DMS53 treated with DMSO at 0.1 percent for 48 hours (cell line): ENCODE data around the gene GPRASP3.
"Not testable (repeated sequence)": the region's sequence is repeated elsewhere in the genome, so short reads cannot be mapped to it uniquely, and the experiment has no call there.

ENCODE experiments used
- DNase-seq: peaks from one replicate; lab custom pipeline; 2025; ENCODE audit not compliant: unreplicated experiment; lab: John Stamatoyannopoulos, UW

The GPRASP3 gene, protein sequence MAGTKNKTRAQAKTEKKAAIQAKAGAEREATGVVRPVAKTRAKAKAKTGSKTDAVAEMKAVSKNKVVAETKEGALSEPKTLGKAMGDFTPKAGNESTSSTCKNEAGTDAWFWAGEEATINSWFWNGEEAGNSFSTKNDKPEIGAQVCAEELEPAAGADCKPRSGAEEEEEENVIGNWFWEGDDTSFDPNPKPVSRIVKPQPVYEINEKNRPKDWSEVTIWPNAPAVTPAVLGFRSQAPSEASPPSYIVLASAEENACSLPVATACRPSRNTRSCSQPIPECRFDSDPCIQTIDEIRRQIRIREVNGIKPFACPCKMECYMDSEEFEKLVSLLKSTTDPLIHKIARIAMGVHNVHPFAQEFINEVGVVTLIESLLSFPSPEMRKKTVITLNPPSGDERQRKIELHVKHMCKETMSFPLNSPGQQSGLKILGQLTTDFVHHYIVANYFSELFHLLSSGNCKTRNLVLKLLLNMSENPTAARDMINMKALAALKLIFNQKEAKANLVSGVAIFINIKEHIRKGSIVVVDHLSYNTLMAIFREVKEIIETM

DNA sequence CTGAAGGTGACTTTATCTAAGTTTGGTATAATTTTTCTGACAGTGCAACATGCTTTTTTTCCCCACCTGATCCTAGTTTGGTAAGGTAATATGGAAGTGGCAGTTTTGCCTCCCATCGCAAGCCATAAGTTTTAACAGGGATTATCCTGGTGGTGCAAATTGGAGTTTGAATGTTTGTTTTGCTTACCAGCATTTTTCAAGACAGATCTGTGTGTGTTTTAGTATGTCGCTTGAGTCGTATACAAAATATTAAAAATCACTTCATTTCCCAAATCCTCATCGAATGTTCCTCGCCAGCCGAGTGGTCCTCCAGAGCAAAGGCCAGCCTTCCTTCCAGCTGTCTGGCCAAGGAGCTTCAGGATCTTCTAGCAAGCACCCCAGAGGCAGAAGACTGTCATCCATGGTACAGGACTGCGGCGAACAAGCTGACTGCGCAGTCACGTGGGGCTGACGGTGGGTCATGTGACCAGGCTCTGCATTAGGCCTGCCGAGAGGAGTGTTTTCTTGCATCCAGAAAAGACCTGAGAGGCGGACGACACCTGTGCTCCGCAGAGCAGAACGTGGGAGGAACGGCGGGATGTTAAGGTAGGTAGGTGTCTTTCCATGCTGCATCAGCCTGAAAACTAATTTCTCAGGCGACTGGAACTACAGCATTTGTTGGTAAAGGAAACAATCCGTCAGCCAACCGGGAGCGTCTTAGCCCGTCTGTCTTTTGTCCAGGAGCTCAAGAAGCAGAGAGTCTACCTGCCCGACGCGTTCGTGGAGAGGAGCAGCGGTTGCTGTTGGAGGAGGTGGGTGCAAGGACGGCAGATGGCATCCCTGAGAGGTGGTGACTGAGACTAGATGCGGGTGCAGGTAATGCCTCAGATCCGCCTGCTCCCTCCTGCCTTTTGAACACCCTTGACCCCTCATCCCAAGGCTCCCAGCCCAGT is at the start of gene GPRASP3:
Gene GPRASP3, plus strand, starts transcription at position 507 of the 932 bp plus-strand sequence. CDS start 28,253 bp downstream, outside the sequence.
- no peak for DNase-seq

DNA sequence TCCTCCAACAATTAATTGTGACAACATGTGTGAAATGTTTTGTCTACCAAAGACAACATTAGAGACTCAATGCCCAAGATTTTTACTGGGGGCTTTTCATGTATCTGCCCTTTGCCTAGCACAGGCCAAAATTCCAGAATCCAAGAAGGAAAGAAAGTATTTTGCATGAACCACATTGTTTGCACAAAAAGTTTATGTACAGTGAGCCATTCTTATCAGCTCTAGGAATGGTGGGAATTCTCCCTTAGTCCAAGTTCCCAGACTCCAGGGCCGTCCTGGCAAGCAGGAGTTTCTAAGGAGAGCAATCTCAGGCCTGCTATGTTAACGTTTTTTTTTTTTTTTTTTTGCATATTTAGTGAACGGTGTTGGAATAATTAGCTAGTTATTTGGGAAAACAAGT is 47.7 kb upstream of the GPRASP3 start:
- no peak for DNase-seq

DNA sequence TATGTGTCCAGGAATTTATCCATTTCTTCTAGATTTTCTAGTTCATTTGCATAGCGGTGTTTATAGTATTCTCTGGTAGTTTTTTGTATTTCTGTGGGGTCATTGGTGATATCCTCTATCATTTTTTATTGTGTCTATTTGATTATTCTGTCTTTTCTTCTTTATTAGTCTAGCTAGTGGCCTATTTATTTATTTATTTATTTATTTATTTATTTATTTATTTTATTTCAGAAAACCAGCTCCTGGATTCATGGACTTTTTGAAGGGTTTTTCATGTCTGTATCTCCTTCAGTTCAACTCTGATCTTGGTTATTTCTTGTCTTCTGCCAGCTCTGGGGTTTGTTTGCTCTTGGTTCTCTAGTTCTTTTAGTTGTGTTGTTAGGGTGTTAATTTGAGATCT is 43.1 kb upstream of the GPRASP3 start:
- not testable (repeated sequence) for DNase-seq

DNA sequence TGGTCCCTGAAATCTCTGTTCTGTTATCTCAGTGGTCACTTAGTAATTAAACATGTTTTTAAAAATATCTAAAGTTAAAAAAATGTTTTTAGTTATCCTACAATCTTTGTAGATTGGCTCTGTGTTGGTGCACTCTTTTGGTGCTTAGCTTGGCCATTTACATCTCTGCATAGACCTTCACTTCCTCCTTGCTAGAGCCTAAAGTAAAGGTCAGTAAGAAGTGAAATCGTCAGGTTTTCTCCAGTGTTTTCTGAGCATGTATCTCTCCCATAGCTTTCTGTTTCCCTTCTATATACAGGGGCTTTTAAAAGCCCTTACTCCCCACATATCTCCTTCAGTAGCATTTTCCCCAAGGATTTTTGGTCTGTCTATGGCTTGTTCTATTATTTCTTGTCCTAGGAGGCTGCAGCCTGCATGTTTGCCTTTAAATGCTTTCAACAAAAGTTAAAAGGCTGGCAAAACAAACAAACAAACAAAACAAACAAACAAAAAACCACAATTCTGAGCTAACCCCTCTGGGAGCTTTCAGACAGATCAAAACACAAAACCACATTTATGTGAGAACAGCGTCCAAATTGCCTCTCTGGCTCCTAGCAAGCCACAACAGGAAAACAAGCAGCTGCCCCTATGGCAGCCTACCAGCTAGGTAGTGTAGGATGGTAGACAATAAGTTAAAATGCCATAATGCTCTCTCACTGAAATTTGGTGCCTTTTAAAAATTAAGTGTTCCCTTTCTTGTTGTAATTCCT is 35.6 kb upstream of the GPRASP3 start:
- DNase-seq, result no peak

DNA sequence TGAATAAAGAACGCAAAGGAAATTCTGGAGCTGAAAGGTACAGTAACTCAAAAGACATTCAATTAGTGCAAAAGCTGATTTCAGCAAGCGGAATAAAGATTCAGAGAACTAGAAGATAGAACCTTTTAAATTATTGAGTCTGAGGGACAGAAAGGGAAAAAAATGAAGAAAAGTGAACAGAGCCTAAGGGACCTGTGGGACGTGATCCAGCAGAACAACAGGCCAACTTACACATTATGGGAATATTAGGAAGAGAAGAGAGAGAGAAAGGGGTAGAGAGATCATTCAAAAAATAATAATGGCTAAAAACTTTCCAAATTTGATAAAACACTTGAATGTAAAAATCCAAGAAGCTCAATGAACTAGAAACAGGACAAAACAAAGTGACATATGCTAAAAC is 25.8 kb upstream of the GPRASP3 start:
- DNase-seq, result no peak

DNA sequence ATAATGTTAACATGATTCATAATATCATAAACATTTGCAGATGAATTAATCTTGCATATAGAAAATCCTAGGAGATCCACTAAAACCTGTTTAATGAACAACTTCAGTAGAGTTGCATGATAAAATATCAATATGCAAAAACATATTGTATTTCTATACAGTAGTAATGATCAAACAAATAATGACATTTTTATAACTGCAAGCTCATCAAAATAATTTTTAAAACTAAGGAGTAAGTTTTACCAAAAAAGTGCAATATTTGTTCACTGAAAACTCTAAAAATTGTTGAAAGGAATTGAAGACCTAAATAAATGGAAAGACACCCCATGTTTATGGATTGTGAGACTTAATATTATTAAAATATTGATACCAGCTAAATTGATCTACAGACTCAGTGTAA is 24.2 kb upstream of the GPRASP3 start:
- no peak for DNase-seq

DNA sequence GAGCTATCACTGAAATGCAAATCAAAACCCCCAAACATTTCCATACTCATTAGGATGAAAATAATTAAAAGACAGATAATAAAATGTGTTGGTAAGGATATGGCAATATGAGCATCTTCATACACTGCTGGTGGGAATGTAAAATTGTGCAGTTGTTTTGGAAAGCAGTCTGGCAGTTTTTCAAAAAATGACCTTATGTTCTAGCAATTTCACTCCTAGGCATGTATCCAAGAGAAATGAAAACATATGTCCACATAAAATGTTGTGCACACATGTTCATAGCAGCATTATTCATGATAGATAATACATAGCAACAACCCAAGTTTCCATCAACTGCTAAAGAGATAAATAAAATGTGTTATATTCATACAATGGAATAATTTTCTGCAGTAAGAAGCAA is 23.0 kb upstream of the GPRASP3 start:
- no peak for DNase-seq

DNA sequence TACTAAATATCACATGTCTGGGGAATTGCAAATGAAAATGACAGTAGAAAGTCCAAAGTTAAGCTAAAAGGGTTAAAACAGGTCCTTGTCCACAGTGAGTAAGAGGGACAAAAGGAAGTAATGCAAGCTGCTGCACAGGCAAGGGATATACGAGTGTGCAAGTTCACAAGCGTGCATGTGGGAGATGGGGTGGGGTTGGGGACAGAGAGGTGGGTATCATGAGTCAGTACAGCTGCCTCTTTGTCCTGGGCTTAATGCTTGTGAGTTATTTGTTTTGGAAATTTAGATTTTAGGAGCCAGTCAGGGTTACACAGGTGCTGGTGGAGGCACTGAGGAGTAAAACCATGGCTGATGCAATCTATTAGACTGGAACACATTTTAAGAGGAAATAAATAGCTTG is 11.6 kb upstream of the GPRASP3 start:
- no peak for DNase-seq

DNA sequence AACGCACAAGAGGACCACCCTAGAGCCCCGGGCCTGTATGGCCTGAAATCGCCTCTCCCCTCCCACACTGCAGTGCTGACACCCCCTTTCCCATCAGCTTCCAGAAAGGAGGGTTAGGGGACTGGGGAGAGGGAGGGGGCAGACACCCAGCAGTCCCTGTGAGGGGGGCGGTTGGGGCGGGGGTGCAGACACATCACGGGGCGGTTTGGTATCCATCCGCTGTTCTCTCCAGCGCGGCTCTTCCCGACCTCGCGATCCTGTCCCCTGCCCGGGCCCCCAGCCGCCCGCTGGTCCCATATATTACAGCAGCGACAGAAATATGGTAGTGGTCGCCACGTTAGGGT is 8.7 kb upstream of the GPRASP3 start:
- DNase-seq, result no peak

DNA sequence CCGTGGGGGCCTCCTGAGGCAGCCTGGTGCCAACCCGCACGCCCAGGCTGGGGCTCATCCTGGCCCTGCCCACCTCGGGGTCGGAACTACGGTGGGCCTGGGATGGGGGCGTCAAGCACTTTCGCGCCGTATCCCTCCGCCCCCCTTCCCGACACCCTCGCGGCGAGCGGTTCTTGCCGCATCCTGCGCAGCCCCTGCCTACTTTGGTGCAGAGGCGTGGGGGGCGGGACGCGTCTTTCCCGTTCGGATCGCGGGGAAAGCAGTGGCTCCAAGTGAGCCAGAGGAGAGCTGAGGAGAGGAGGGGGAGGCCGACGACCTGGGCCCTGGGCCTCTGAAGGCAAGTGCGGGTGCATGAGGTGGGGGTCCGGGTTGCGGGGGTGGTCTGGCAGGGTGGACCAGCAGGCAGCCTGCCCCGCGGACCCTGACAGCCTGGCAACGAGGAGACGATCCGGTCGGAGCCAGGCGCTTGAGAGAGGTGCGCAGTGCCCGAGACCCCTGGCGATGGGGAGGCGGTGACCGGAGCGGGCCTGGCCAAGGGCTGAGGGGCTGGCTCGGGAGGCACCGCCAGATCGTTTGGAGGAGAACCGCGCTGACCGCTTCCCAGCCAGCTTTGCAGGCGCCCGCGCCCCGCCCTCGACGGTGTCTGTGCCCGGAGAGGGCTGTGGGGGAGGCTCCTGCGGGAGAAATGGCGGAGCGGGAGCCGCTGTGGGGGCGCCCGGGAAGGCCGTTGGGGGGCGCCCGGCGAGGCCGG is 8.2 kb upstream of the GPRASP3 start, which contains the start of gene GPRASP2:
Gene GPRASP2, plus strand, starts transcription at position 233 of the 751 bp plus-strand sequence. CDS start 2,422 bp downstream, outside the sequence.
- DNase-seq, result no peak

DNA sequence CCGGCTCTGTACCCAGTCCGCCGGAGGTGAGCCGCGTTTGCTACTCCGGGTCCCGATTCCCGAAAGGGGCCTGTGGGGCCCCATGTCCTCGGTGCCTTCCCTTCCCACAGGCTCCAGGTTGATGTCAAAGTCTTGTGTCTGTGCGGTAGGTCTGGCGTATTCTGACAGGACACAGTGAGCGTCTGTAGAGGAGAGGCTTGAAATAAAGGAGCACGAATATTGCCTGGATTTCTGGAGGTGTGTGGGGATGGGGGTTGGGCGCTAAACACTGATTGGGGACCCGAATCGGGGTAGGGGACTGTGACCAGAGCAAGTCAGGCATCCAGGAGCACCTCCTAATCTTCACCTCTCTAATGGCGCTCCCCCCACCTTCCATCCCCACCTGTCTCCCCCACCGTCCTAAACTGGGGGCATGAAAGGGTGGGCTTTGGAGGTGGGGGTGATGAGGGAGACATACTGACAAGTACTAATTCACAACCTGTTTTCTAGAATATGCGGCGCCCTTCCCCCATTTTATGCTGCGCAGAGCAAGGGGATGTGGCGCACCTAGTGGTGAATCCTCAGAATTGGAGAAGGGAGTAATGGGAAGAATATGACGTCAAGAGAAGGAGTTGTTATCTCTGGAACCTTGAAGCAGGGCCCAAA is 7.4 kb upstream of the GPRASP3 start:
- DNase-seq, result peak; percentile 34

DNA sequence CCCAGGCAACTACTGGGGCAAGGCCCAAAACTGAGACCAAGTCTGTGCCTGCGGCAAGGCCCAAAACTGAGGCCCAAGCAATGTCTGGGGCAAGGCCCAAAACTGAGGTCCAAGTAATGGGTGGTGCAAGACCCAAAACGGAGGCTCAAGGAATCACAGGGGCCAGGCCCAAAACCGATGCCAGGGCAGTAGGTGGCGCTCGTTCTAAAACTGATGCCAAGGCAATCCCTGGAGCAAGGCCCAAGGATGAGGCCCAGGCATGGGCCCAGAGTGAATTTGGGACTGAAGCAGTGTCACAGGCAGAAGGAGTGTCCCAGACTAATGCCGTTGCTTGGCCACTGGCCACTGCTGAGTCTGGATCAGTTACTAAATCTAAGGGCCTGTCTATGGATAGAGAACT is 5.5 kb upstream of the GPRASP3 start:
- DNase-seq, result no peak

DNA sequence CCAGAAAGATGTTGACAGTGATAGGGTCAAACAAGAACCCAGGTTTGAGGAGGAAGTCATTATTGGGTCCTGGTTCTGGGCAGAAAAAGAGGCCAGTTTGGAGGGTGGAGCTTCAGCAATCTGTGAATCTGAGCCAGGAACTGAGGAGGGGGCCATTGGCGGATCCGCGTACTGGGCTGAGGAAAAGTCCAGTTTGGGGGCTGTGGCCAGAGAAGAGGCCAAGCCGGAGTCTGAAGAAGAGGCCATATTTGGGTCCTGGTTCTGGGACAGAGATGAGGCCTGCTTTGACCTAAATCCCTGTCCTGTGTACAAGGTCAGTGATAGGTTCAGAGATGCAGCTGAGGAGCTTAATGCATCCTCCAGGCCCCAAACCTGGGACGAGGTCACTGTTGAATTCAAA is 4.6 kb upstream of the GPRASP3 start:
- DNase-seq, result no peak

DNA sequence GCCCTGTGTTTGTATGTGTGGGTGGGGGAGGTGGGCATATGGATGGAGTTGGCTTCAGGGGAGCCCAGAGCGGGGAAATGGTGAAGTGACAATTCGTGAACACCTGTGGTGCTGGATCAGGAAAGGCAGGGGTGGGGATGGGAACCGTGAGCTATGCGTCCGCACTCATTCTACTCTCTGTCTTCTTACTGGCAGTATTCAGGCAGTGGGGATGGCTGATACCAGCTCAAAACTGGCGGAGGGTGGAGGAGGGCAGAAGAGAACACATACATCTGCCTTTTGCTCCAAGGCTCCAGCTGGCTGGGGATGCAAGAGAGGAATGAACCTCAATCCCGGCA is 595 bp downstream of the GPRASP3 start:
- DNase-seq, result not testable (repeated sequence)

DNA sequence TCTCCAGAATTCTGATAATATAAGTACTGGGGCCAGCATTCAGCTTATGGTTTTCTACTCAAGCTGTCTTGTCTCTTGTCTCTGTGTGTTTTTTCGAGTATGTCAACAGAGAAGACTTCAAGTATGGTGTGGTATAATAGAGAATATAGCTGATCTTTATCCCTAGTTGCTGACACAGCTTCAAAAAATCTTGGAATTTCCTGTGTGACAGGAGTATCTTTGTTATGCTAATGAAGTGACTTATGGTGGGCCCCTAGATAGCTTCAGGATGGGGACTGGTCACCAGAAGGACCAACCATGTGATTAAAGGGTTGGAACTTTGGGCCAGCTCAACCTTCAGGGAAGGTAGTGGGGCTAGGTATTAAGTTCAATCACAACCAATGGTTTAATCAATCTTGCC is 2.9 kb downstream of the GPRASP3 start:
- DNase-seq, result no peak

DNA sequence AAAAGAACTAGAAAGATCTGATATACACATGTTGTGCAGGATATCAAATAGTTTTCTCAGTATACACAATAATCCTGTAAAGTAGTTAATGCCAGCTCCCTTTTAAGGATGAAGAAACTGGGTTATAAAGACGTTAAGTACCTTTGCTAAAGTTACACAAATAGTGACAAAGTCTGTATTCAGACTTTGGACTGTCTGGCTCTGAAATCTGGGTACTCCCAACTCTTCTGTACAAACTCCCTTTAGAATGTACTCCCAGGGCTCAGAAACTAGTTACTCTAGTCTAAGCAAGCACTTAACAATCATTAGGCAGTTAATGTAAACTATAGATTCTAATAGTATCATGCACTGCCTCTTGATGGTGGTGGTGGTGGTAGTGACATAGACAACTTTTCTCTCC is 7.2 kb downstream of the GPRASP3 start:
- no peak for DNase-seq

DNA sequence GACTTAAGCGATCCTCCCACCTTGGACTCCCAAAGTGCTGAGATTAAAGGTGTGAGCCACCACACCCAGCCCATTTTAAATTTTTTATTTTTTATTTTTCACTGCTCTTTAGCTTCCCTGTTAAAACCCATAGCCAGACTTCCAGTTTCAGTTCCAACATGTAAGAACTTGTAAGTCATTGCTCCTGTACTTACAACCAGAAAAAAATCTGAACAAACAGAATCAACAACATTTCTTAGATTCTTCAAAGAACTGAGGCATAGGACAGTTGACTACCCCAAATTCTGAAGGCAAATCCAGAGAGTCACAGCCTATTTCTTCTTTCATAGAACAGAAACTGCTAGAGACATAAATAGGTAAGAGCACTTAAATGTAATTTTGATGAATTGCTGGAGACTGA is 8.1 kb downstream of the GPRASP3 start:
- DNase-seq, result no peak

DNA sequence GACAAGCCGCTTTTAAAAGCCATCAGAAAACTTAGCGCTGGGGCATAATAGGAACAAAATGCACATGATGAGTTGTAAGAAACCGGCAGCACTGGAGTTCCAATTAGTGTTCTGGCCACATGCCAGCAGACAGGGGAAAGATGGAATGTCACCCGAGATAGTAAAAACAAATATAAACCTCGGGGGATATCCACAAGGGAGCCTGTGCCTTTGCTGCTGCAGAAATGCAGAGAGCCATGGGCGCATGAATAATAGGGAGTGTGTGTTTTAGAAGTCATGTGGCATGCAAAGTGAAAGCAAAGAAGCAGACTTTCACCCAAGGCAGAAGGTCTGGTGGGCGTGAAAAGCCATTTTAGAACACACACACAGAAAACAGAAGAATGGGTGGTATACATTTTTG is 19.1 kb downstream of the GPRASP3 start:
- no peak for DNase-seq

DNA sequence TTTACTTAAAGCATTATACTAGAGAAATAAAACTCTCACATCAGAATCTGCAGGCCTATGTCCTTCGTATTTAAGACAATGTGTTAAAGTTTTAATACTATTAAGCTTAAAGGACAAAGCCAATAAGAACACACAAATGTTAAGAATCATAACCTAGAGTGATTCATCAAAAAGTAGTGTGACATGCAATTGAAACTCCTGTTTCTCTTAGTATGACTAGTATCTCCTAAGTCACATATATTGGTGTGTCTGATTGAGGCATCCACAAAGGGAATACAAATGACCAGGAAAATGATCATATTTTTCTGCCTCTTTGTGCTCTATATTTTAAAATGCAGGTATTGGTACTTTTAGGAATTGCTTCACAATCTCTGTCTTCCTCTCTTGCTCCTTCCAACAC is 23.8 kb downstream of the GPRASP3 start:
- DNase-seq, result no peak

DNA sequence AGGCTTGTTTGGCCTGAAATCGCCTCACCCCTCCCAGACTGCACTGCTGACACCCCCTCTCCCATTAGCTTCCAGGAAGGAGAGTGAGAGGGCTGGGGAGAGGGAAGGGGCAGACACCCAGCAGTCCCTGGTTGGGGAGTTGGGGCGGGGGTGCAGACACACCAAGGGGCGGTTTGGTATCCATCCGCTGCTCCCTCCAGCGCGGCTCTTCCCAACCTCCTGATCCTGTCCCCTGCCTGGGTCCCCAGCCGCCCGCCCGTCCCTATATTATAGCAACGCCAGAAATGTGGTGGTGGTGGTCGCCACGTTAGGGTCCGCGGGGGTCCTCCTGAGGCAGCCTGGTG is 24.9 kb downstream of the GPRASP3 start:
- DNase-seq, result no peak
